Placental pericyte (primary cell): ENCODE data around the gene SEC61A2. TPM values are rescaled to one million over a fixed set of nuclear protein-coding genes. Genes with fewer than 3 reads are reported as not detected.

Experiments
- small RNA-seq: library from RNA; depleted of rRNA; stranded (forward); fragments of <200 nt; gene quantifications from one replicate; pipeline ENCODE3, GENCODE V24; 2012; ENCODE audit warnings: low replicate concordance
- total RNA-seq: library from RNA; depleted of rRNA; stranded (reverse); fragments of >200 nt; gene quantifications from 2 replicates; pipeline ENCODE4 v1.2.3, GENCODE V29; 2012

The SEC61A2 gene
- total RNA-seq, result 6.6 and 9.6 TPM in 2 replicates

GRCh38 chr10:12129222-12130111 is at the start of gene SEC61A2:
TSS of gene SEC61A2 (plus strand) at chr10:12129677. CDS start at chr10:12129788, 111 bp downstream.

GRCh38 chr10:12195603-12196506 is 66.4 kb downstream of the SEC61A2 start, which contains the start of the genes CDC123 and NUDT5:
TSS of gene CDC123 (plus strand) at chr10:12196188. CDS start at chr10:12196246, 58 bp downstream.
TSS of gene NUDT5 (minus strand) at chr10:12195891. CDS start at chr10:12186291, 9,600 bp downstream.

Small RNA genes lying within 50 kb of the gene (small RNA-seq; reads per million reads assigned to genes)
- gene MIR548AK (not detected), gene RNU6-88P (not detected)

Other genes with a start within 250 kb of the SEC61A2 start
- gene UPF2, start 86.9 kb upstream of the SEC61A2 start, total RNA-seq, result 13.8 and 14.2 TPM in 2 replicates
- 34.6 and 36.4 TPM in 2 replicates for gene DHTKD1, start 60.7 kb upstream of the SEC61A2 start, total RNA-seq
- 65.4 and 66.7 TPM in 2 replicates for gene NUDT5, start 66.2 kb downstream of the SEC61A2 start, total RNA-seq
- gene CDC123, start 66.5 kb downstream of the SEC61A2 start, total RNA-seq, result 113 and 119 TPM in 2 replicates
- 3.9 and 5.7 TPM in 2 replicates for gene CAMK1D, start 219.9 kb downstream of the SEC61A2 start, total RNA-seq